Transverse colon (tissue), 4 donors: ENCODE measurements around the gene KPTN. TPM values are rescaled to one million over a fixed set of nuclear protein-coding genes. Genes with fewer than 3 reads are reported as not detected.

Experiments
- DNase-seq: peaks from one replicate; pipeline ENCODE4 v3.0.0-alpha.2; 2019
- H3K27ac ChIP-seq, 4 donors: fragments of 200-600 bp; sonication (generic); 2 replicates each; pipeline ENCODE4 v1.5.1; 2016 to 2018; ENCODE audit warnings: inconsistent platforms in 4 of 4
- H3K27me3 ChIP-seq: fragments of 200-600 bp; sonication (generic); 2 replicates; pipeline ENCODE4 v1.5.1; 2017; ENCODE audit warnings: inconsistent platforms
- H3K36me3 ChIP-seq, 4 donors: fragments of 200-600 bp; sonication (generic); 2 replicates each; pipeline ENCODE4 v1.5.1; 2017 to 2019; ENCODE audit warnings: inconsistent platforms in 4 of 4
- H3K4me1 ChIP-seq, 4 donors: fragments of 200-600 bp; sonication (generic); 2 replicates each; pipeline ENCODE4 v1.5.1; 2017 to 2020; ENCODE audit warnings: inconsistent platforms in 4 of 4
- H3K4me3 ChIP-seq, 4 donors: fragments of 200-600 bp; sonication (generic); 1 replicate in 1 of 4; 2 replicates in 3 of 4; pipeline versions ENCODE4 v1.5.1 to v1.6.1; 2017 to 2019; ENCODE audit warnings: inconsistent platforms in 4 of 4
- H3K9me3 ChIP-seq, 2 donors: fragments of 200-600 bp; sonication (generic); 2 replicates each; pipeline ENCODE4 v1.5.1; 2017 to 2019; ENCODE audit warnings: inconsistent platforms in 2 of 2
- CTCF ChIP-seq, 5 experiments: fragments of 200-600 bp in 3 of 5; fragments of 450-650 bp in 2 of 5; sonication (generic) in 3 of 5; IDR thresholded peaks; 1 replicate in 2 of 5; 2 replicates in 3 of 5; pipeline ENCODE4 v1.5.1; 2016 to 2017; ENCODE audit warnings: antibody characterized with exemption in 5 of 5, inconsistent platforms in 3 of 5, mild to moderate bottlenecking in 2 of 5, moderate library complexity in 1 of 5
- EP300 ChIP-seq: sonication (generic); formaldehyde crosslinking; IDR thresholded peaks from one replicate; pipeline ENCODE4 v1.6.1; 2017; ENCODE audit warnings: antibody characterized with exemption, low read depth
- POLR2A ChIP-seq: fragments of 450-650 bp; IDR thresholded peaks from one replicate; pipeline ENCODE4 v1.6.1; 2016; ENCODE audit warnings: antibody characterized with exemption, mild to moderate bottlenecking, moderate library complexity
- POLR2AphosphoS5 ChIP-seq, 3 donors: sonication (generic); formaldehyde crosslinking; IDR thresholded peaks; one replicate each; pipeline ENCODE4 v1.6.1; 2016; ENCODE audit warnings: antibody characterized with exemption in 3 of 3
- WGBS, 2 donors: methylation state at CpG; one replicate each; pipeline ENCODE4 v1.1.5; 2018; ENCODE audit warnings: low coverage in 1 of 2; 5-methylcytosine and 5-hydroxymethylcytosine counted together
- in situ Hi-C, 4 donors: fragments of 200-750 bp; cut with MboI; loops; one replicate each; pipeline versions ENCODE4 v1.15.0 to v1.15.1; 2017; ENCODE audit warnings: low sequenced_read_pairs in 3 of 4, low pct_ligation_motif_present in 1 of 4, low pct_unique_long_range_greater_than_20kb in 1 of 4
- intact Hi-C: fragments of 100-400 bp; cut with DNase I; formaldehyde crosslinking; loops from one replicate; pipeline ENCODE4 v1.15.1; 2023; ENCODE audit warnings: low total_unique reads
- total RNA-seq, 4 donors: library from RNA; depleted of rRNA; stranded (reverse); fragments of >200 nt; gene quantifications; one replicate each; pipeline ENCODE4 v1.1.0, GENCODE V29; 2016

The KPTN gene
- total RNA-seq, 4 donors from 2014 or later = 2.2 to 5.7 (median 3.3) TPM; not detected in 1

GRCh38 chr19:47499371-47499770 lies 15.4 kb upstream of the KPTN start:
- WGBS, 2 donors = 93% methylated on average over 7 of the region's 7 CpGs; no CpG with 5 or more reads in 1 of the 2 donors
- H3K27me3 ChIP-seq = no peaks in the 10 kb centered on the region
- no peak for TF ChIP-seq EP300
- TF ChIP-seq CTCF (IDR thresholded peaks at IDR 0.05) = no peak
- H3K27ac ChIP-seq = no peak overlapping the region
- in situ Hi-C loops = no loop called here
- intact Hi-C loops = no loop called here
- H3K9me3 ChIP-seq = no peaks in the 10 kb centered on the region
- H3K4me1 ChIP-seq = no peaks in the 10 kb centered on the region
- DNase-seq = no peak
- no peak overlapping the region for H3K4me3 ChIP-seq
- H3K36me3 ChIP-seq = peaks cover 0 to 34% (median 17%) of the 10 kb centered on the region in 4 donors

GRCh38 chr19:47498561-47498960 lies 14.5 kb upstream of the KPTN start:
- in situ Hi-C loops = no loop called here
- no peak for TF ChIP-seq POLR2A
- TF ChIP-seq CTCF (IDR thresholded peaks at IDR 0.05) = no peak
- TF ChIP-seq POLR2AphosphoS5 (IDR thresholded peaks at IDR 0.05) = no peak
- TF ChIP-seq EP300 = no peak
- peaks cover 0 to 29% (median 14%) of the 10 kb centered on the region in 4 donors for H3K36me3 ChIP-seq

GRCh38 chr19:47497821-47498520 lies 14.0 kb upstream of the KPTN start:
- no peak for TF ChIP-seq EP300
- TF ChIP-seq POLR2AphosphoS5 (IDR thresholded peaks at IDR 0.05) = no peak
- TF ChIP-seq POLR2A = no peak
- no peak for TF ChIP-seq CTCF (IDR thresholded peaks at IDR 0.05)
- no peaks in the 10 kb centered on the region for H3K27me3 ChIP-seq
- in situ Hi-C loops = no loop called here
- peaks cover 0 to 24% (median 12%) of the 10 kb centered on the region in 4 donors for H3K36me3 ChIP-seq
- H3K27ac ChIP-seq = no peak overlapping the region
- DNase-seq = no peak
- no peaks in the 10 kb centered on the region for H3K9me3 ChIP-seq
- no peak overlapping the region for H3K4me3 ChIP-seq
- intact Hi-C loops = no loop called here
- WGBS, 2 donors = 84% methylated on average over 14 of the region's 14 CpGs; no CpG with 5 or more reads in 1 of the 2 donors
- H3K4me1 ChIP-seq = no peaks in the 10 kb centered on the region

More at GRCh38 chr19:47498561-47498960, 14.5 kb upstream of the KPTN start:
- Histone ChIP-seq H3K27me3 (no peaks in the 10 kb centered on the region), H3K27ac (no peak overlapping the region), H3K4me1 (no peaks in the 10 kb centered on the region), H3K4me3 (no peak overlapping the region), H3K9me3 (no peaks in the 10 kb centered on the region)
- DNase-seq = no peak
- WGBS, 2 donors = 94% methylated on average over 4 of the region's 5 CpGs; no CpG with 5 or more reads in 1 of the 2 donors
- intact Hi-C loops = no loop called here

- in situ Hi-C loops (no loop called here), intact Hi-C loops (no loop called here)
- no peaks in the 10 kb centered on the region for H3K27me3 ChIP-seq
- H3K4me3 ChIP-seq = no peak overlapping the region
- DNase-seq = no peak
- H3K9me3 ChIP-seq = no peaks in the 10 kb centered on the region
- H3K36me3 ChIP-seq = peaks cover 0 to 17% (median 8%) of the 10 kb centered on the region in 4 donors
- TF ChIP-seq EP300 (no peak), POLR2AphosphoS5 (IDR thresholded peaks at IDR 0.05) (no peak), CTCF (IDR thresholded peaks at IDR 0.05) (no peak), POLR2A (no peak)
- no peak overlapping the region for H3K27ac ChIP-seq
- WGBS, 2 donors = 86% methylated on average over 23 of the region's 23 CpGs; no CpG with 5 or more reads in 1 of the 2 donors
- H3K4me1 ChIP-seq = no peaks in the 10 kb centered on the region
These were observed 13.2 kb upstream of the KPTN start for GRCh38 chr19:47497050-47497766.
